Liver (tissue), 9 donors: ENCODE results near the gene INO80. TPM values are rescaled to one million over a fixed set of nuclear protein-coding genes. Genes with fewer than 3 reads are reported as not detected.

Source experiments
- DNase-seq: peaks from one replicate; pipeline ENCODE4 v3.0.0-alpha.2; 2017; ENCODE audit warnings: low spot score
- H3K27ac ChIP-seq, 2 donors: one replicate each; pipeline ENCODE4 v1.7.0; 2013; ENCODE audit warnings: inconsistent platforms in 2 of 2, low read length in 2 of 2, control low read depth in 1 of 2, low read depth in 1 of 2, mild to moderate bottlenecking in 1 of 2
- H3K27me3 ChIP-seq, 4 donors: one replicate each; pipeline versions ENCODE4 v1.6.1 to v1.7.0; 2013; ENCODE audit warnings: low read length in 3 of 4, inconsistent platforms in 1 of 4, mild to moderate bottlenecking in 1 of 4, moderate library complexity in 1 of 4; ENCODE audit not compliant: control insufficient read depth in 4 of 4, insufficient read depth in 4 of 4
- H3K36me3 ChIP-seq, 4 donors: one replicate each; pipeline versions ENCODE4 v1.6.1 to v1.7.0; 2013; ENCODE audit warnings: low read length in 3 of 4, mild to moderate bottlenecking in 3 of 4, low read depth in 1 of 4, moderate library complexity in 1 of 4; ENCODE audit not compliant: control insufficient read depth in 4 of 4, insufficient read depth in 3 of 4
- H3K4me1 ChIP-seq, 4 donors: one replicate each; pipeline versions ENCODE4 v1.6.1 to v1.7.0; 2013; ENCODE audit warnings: low read length in 3 of 4, mild to moderate bottlenecking in 3 of 4, moderate library complexity in 1 of 4; ENCODE audit not compliant: control insufficient read depth in 4 of 4, insufficient read depth in 4 of 4
- H3K4me3 ChIP-seq, 3 donors: one replicate each; pipeline versions ENCODE4 v1.6.1 to v1.7.0; 2013; ENCODE audit warnings: low read length in 3 of 3, control low read depth in 1 of 3, low read depth in 1 of 3, mild to moderate bottlenecking in 1 of 3
- H3K9ac ChIP-seq, 2 donors: one replicate each; pipeline ENCODE4 v1.7.0; 2013; ENCODE audit warnings: low read length in 2 of 2, mild to moderate bottlenecking in 2 of 2, moderate library complexity in 2 of 2, control low read depth in 1 of 2, low read depth in 1 of 2
- H3K9me3 ChIP-seq, 4 donors: one replicate each; pipeline versions ENCODE4 v1.6.1 to v1.7.0; 2013; ENCODE audit warnings: low read length in 3 of 4; ENCODE audit not compliant: control insufficient read depth in 4 of 4
- ATF3 ChIP-seq: IDR thresholded peaks from 2 replicates; pipeline ENCODE4 v1.6.1; 2016; ENCODE audit warnings: antibody characterized with exemption
- EGR1 ChIP-seq, 2 donors: IDR thresholded peaks; 2 replicates each; pipeline ENCODE4 v1.6.1; 2016 to 2018; ENCODE audit warnings: antibody characterized with exemption in 2 of 2, low read depth in 2 of 2
- FOXA1 ChIP-seq: IDR thresholded peaks from 2 replicates; pipeline ENCODE4 v1.6.1; 2016; ENCODE audit warnings: antibody characterized with exemption
- FOXA2 ChIP-seq: IDR thresholded peaks from 2 replicates; pipeline ENCODE4 v1.6.1; 2016; ENCODE audit warnings: antibody characterized with exemption
- GABPA ChIP-seq, 2 donors: IDR thresholded peaks in 1 of 2; conservative IDR thresholded peaks in 1 of 2; 2 replicates each; pipeline ENCODE4 v1.6.1; 2016; ENCODE audit warnings: antibody characterized with exemption in 2 of 2, mild to moderate bottlenecking in 1 of 2, moderate library complexity in 1 of 2
- HNF4A ChIP-seq, 2 donors: conservative IDR thresholded peaks; 2 replicates each; pipeline ENCODE4 v1.6.1; 2016; ENCODE audit warnings: antibody characterized with exemption in 2 of 2, mild to moderate bottlenecking in 2 of 2
- HNF4G ChIP-seq: IDR thresholded peaks from 2 replicates; pipeline ENCODE4 v1.6.1; 2016; ENCODE audit warnings: antibody characterized with exemption
- JUND ChIP-seq, 2 donors: IDR thresholded peaks; 2 replicates each; pipeline ENCODE4 v1.6.1; 2016; ENCODE audit warnings: antibody characterized with exemption in 2 of 2
- MAX ChIP-seq: IDR thresholded peaks from 2 replicates; pipeline ENCODE4 v1.6.1; 2016; ENCODE audit warnings: antibody characterized with exemption
- NR2F2 ChIP-seq: IDR thresholded peaks from 2 replicates; pipeline ENCODE4 v1.6.1; 2016; ENCODE audit warnings: antibody characterized with exemption
- RAD21 ChIP-seq, 2 donors: IDR thresholded peaks; 2 replicates each; pipeline ENCODE4 v1.6.1; 2016; ENCODE audit warnings: antibody characterized with exemption in 2 of 2, mild to moderate bottlenecking in 2 of 2
- RXRA ChIP-seq, 2 donors: IDR thresholded peaks; 2 replicates each; pipeline ENCODE4 v1.6.1; 2017 to 2018; ENCODE audit warnings: antibody characterized with exemption in 2 of 2, mild to moderate bottlenecking in 1 of 2
- SP1 ChIP-seq: IDR thresholded peaks from 2 replicates; pipeline ENCODE4 v1.6.1; 2018; ENCODE audit warnings: antibody characterized with exemption, mild to moderate bottlenecking
- TAF1 ChIP-seq: conservative IDR thresholded peaks from 2 replicates; pipeline ENCODE4 v1.6.1; 2016; ENCODE audit warnings: antibody characterized with exemption, mild to moderate bottlenecking
- YY1 ChIP-seq: IDR thresholded peaks from 2 replicates; pipeline ENCODE4 v1.6.1; 2016; ENCODE audit warnings: antibody characterized with exemption, mild to moderate bottlenecking
- WGBS: extraction: QIAGEN DNeasy Blood & Tissue Kit; methylation state at CpG from one replicate; pipeline ENCODE4 v1.1.7; 2013; 5-methylcytosine and 5-hydroxymethylcytosine counted together
- polyA plus RNA-seq, 2 donors: library from polyadenylated mRNA; stranded (reverse) in 1 of 2; unstranded in 1 of 2; fragments of 200-250 nt in 1 of 2; fragments of >200 nt in 1 of 2; fragmentation: Nextera tagmentation in 1 of 2; extraction: Ambion mirVana in 1 of 2; gene quantifications; one replicate each; pipeline versions ENCODE4 v1.2.1 to v1.2.3, GENCODE V29; 2013 to 2015
- total RNA-seq, 2 donors: library from RNA; depleted of rRNA; stranded (reverse); fragments of >200 nt; gene quantifications; one replicate each; pipeline ENCODE4 v1.2.3, GENCODE V29; 2014
- TF ChIP-seq, protein P1 (sequence below): fragments of 150-350 bp; IDR thresholded peaks from 2 replicates; pipeline ENCODE4 v1.5.1; 2017; ENCODE audit warnings: improper control_type of control experiment, low read depth, low read length; ENCODE audit not compliant: missing input control
- TF ChIP-seq, protein P2 (sequence below): IDR thresholded peaks from 2 replicates; pipeline ENCODE4 v1.6.1; 2016; ENCODE audit warnings: antibody characterized with exemption, mild to moderate bottlenecking
- TF ChIP-seq, protein P3 (sequence below): IDR thresholded peaks from 2 replicates; pipeline ENCODE4 v1.6.1; 2016; ENCODE audit warnings: antibody characterized with exemption
- donor health status: healthy.
- donor health status: healthy.
- donor health status: healthy.
- donor health status: healthy.
- donor health status: healthy.

Gene INO80
- total and polyA plus RNA-seq, 4 donors: 3.2 to 19.7 (median 9.4) TPM

GRCh38 chr15:40953713-40954074 lies 162.4 kb downstream of the INO80 start:
- Histone ChIP-seq H3K9me3 (no peaks in the 10 kb centered on the region), H3K36me3 (no peaks in the 10 kb centered on the region), H3K4me1 (peaks cover 8 to 38% (median 25%) of the 10 kb centered on the region in 4 donors), H3K27me3 (no peaks in the 10 kb centered on the region), H3K4me3 (peak overlapping the region; percentile 62 to 86 (median 79)), H3K27ac (peak overlapping the region; percentile 8 to 36), H3K9ac (no peak overlapping the region)
- 10% methylated on average over 17 of the region's 17 CpGs for WGBS
- TF ChIP-seq, protein P1, sequence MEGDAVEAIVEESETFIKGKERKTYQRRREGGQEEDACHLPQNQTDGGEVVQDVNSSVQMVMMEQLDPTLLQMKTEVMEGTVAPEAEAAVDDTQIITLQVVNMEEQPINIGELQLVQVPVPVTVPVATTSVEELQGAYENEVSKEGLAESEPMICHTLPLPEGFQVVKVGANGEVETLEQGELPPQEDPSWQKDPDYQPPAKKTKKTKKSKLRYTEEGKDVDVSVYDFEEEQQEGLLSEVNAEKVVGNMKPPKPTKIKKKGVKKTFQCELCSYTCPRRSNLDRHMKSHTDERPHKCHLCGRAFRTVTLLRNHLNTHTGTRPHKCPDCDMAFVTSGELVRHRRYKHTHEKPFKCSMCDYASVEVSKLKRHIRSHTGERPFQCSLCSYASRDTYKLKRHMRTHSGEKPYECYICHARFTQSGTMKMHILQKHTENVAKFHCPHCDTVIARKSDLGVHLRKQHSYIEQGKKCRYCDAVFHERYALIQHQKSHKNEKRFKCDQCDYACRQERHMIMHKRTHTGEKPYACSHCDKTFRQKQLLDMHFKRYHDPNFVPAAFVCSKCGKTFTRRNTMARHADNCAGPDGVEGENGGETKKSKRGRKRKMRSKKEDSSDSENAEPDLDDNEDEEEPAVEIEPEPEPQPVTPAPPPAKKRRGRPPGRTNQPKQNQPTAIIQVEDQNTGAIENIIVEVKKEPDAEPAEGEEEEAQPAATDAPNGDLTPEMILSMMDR: no peak
- TF ChIP-seq, protein P2, sequence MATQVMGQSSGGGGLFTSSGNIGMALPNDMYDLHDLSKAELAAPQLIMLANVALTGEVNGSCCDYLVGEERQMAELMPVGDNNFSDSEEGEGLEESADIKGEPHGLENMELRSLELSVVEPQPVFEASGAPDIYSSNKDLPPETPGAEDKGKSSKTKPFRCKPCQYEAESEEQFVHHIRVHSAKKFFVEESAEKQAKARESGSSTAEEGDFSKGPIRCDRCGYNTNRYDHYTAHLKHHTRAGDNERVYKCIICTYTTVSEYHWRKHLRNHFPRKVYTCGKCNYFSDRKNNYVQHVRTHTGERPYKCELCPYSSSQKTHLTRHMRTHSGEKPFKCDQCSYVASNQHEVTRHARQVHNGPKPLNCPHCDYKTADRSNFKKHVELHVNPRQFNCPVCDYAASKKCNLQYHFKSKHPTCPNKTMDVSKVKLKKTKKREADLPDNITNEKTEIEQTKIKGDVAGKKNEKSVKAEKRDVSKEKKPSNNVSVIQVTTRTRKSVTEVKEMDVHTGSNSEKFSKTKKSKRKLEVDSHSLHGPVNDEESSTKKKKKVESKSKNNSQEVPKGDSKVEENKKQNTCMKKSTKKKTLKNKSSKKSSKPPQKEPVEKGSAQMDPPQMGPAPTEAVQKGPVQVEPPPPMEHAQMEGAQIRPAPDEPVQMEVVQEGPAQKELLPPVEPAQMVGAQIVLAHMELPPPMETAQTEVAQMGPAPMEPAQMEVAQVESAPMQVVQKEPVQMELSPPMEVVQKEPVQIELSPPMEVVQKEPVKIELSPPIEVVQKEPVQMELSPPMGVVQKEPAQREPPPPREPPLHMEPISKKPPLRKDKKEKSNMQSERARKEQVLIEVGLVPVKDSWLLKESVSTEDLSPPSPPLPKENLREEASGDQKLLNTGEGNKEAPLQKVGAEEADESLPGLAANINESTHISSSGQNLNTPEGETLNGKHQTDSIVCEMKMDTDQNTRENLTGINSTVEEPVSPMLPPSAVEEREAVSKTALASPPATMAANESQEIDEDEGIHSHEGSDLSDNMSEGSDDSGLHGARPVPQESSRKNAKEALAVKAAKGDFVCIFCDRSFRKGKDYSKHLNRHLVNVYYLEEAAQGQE: no peak
- TF ChIP-seq GABPA (IDR thresholded peaks at IDR 0.05 in 1 of 2, conservative IDR thresholded peaks at IDR 0.05 in 1 of 2) (no peak), JUND (IDR thresholded peaks at IDR 0.05) (no peak), YY1 (no peak), MAX (no peak), NR2F2 (no peak), TAF1 (no peak), FOXA1 (no peak), EGR1 (IDR thresholded peaks at IDR 0.05; ENCODE audit: low read depth in 2 of 2) (no peak), ATF3 (no peak), HNF4G (no peak), RXRA (IDR thresholded peaks at IDR 0.05) (no peak), SP1 (no peak), FOXA2 (no peak), HNF4A (conservative IDR thresholded peaks at IDR 0.05) (no peak), RAD21 (IDR thresholded peaks at IDR 0.05) (no peak)
- TF ChIP-seq, protein P3, sequence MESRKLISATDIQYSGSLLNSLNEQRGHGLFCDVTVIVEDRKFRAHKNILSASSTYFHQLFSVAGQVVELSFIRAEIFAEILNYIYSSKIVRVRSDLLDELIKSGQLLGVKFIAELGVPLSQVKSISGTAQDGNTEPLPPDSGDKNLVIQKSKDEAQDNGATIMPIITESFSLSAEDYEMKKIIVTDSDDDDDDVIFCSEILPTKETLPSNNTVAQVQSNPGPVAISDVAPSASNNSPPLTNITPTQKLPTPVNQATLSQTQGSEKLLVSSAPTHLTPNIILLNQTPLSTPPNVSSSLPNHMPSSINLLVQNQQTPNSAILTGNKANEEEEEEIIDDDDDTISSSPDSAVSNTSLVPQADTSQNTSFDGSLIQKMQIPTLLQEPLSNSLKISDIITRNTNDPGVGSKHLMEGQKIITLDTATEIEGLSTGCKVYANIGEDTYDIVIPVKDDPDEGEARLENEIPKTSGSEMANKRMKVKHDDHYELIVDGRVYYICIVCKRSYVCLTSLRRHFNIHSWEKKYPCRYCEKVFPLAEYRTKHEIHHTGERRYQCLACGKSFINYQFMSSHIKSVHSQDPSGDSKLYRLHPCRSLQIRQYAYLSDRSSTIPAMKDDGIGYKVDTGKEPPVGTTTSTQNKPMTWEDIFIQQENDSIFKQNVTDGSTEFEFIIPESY: no peak
- DNase-seq: no peak
